NB4 (cell line): Measurements from ENCODE around the gene ZSCAN20.

Experiments
- DNase-seq: peaks from one replicate; pipeline ENCODE4 v3.0.0; 2010; ENCODE audit warnings: low read depth
- H3K4me3 ChIP-seq: one replicate; pipeline ENCODE4 v1.5.1; 2011; ENCODE audit warnings: mild to moderate bottlenecking, low read depth, low read length, moderate library complexity
- MYC ChIP-seq: IDR thresholded peaks from 2 replicates; pipeline ENCODE4 v1.6.1; 2011; ENCODE audit warnings: low read depth, low read length
- POLR2A ChIP-seq: IDR thresholded peaks from 2 replicates; pipeline ENCODE4 v1.6.1; 2011; ENCODE audit warnings: mild to moderate bottlenecking; ENCODE audit not compliant: insufficient read length; ENCODE audit errors: extremely low read depth
- TF ChIP-seq, protein P1 (sequence below): IDR thresholded peaks from 2 replicates; pipeline ENCODE4 v1.6.1; 2011; ENCODE audit warnings: low read depth, low read length
- TF ChIP-seq, protein P2 (sequence below): IDR thresholded peaks from one replicate; pipeline ENCODE4 v1.5.1; 2012; ENCODE audit warnings: low read depth, low read length

ZSCAN20 gene

DNA sequence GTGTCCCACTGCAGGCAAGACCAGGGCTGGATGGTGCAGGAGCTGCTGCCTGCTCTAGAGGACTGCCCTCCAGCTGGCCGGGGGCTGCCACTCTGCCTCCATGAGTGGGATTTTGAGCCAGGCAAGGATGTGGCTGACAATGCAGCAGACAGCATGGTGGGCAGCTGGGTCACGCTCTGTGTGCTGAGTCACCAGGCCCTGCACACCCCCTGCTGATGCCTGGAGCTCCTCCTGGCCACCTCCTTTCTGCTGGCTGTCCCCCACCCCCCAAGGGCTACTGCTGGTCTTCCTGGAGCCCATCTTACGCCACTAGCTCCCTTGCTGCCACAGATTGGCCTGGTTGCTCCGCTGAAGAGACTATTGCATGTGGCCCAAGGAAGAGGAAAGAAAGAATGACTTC, 3.9 kb upstream of the ZSCAN20 start:
- no peak overlapping the region for H3K4me3 ChIP-seq
- peak; percentile 69 for DNase-seq
- TF ChIP-seq, protein P1, sequence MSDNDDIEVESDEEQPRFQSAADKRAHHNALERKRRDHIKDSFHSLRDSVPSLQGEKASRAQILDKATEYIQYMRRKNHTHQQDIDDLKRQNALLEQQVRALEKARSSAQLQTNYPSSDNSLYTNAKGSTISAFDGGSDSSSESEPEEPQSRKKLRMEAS: no peak
- TF ChIP-seq POLR2A (no peak), MYC (no peak)
- TF ChIP-seq, protein P2, sequence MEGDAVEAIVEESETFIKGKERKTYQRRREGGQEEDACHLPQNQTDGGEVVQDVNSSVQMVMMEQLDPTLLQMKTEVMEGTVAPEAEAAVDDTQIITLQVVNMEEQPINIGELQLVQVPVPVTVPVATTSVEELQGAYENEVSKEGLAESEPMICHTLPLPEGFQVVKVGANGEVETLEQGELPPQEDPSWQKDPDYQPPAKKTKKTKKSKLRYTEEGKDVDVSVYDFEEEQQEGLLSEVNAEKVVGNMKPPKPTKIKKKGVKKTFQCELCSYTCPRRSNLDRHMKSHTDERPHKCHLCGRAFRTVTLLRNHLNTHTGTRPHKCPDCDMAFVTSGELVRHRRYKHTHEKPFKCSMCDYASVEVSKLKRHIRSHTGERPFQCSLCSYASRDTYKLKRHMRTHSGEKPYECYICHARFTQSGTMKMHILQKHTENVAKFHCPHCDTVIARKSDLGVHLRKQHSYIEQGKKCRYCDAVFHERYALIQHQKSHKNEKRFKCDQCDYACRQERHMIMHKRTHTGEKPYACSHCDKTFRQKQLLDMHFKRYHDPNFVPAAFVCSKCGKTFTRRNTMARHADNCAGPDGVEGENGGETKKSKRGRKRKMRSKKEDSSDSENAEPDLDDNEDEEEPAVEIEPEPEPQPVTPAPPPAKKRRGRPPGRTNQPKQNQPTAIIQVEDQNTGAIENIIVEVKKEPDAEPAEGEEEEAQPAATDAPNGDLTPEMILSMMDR: no peak

DNA sequence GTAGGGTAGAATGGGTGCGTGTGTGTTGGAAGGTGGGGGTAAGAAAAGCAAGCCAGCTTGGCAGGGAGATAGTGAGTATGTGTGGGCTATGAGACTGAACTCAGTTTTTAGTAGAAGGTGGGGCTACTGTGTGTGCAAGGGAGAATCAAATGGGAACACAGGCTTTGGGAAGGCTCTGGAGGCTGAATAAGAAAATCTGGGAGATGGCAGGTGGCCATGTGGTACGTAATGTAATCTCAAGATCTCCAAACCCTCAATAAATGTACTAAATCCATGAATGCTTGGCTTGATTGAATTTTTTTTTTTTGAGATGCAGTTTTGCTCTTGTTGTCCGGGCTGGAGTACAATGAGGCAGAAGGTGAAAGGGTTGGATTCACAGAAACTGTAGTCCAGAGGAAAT, 3.5 kb upstream of the ZSCAN20 start:
- DNase-seq: no peak
- H3K4me3 ChIP-seq: no peak overlapping the region
- TF ChIP-seq, protein P2: no peak
- no peak for TF ChIP-seq POLR2A
- no peak for TF ChIP-seq MYC
- TF ChIP-seq, protein P1: no peak

DNA sequence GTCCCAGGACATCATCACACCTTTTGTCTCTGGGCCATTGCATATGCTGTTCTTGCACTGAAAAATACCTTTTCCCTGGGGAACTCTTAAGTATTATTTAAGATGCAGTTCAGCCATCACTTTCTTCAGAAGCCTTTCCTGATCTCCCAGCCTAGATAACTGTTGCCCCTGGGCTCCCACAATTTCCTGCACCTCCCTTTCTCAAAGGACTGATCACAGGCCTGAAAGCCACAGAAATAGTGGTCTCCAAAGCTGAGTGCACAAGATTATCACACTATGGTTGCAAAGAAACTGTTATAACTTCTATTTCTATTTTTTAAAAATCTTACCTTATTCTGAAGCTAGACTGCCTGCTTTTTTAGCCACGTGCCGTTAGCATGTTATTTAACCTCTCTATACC, 2.8 kb upstream of the ZSCAN20 start:
- TF ChIP-seq, protein P2: no peak
- TF ChIP-seq POLR2A (no peak), MYC (no peak)
- TF ChIP-seq, protein P1: no peak
- no peak overlapping the region for H3K4me3 ChIP-seq
- no peak for DNase-seq

DNA sequence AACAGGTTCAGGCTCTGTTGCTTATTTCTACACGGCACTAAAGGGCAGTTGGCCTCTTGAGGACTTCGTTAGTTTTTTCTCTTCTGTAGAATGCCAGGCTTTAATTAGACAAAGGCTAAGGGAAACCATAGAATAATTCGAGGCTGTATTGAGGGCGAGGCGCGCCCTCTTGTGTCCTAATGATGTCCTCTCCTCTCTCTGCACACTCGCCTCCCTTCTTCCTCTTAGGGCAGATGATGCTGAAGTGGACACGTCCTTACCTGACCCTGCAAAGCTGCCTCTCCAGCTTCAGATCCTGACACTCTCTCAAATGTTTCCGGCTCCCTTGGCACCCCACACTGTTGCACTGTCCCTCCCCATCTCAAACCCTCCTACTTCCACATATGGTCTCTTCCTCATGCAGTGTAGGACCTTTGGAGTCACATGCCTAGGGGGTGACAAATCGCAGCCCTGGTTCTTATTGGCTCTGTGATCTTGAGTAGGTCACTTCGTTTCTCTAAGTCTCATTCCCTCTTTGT, 1.9 kb upstream of the ZSCAN20 start:
- H3K4me3 ChIP-seq: no peak overlapping the region
- TF ChIP-seq, protein P2: peak; percentile 71
- TF ChIP-seq POLR2A: no peak
- TF ChIP-seq, protein P1: peak; percentile 35; the same call in 1 of the 2 replicates

DNA sequence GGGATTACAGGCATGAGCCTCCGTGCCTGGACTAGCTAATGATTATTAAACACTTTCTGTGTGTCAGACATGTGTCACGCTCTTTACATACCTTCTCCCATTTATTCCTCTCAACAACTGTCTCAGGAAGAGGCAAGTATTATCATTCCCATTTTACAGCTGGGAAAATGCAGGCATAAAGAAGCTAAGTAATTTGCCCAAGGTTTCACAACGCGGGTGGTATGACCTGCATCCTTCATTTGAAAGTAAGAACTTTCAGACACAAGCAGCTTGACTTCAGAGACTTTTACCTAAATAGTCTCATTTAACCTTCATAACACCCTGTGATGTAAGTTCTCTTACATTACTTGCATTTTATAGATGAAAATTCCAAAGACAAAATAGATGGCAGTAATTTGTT, 1.0 kb upstream of the ZSCAN20 start:
- DNase-seq: no peak
- H3K4me3 ChIP-seq: no peak overlapping the region
- TF ChIP-seq POLR2A: no peak
- TF ChIP-seq, protein P1: no peak
- TF ChIP-seq, protein P2: no peak
- no peak for TF ChIP-seq MYC

More for the DNA sequence above, 1.9 kb upstream of the ZSCAN20 start:
- DNase-seq: peak; percentile 84
